SKM-1 treated with dmso at 0.1 percent for 144 hours (cell line): ENCODE measurements around the gene SELENOT.

Experiments
- DNase-seq: peaks from one replicate; lab custom pipeline; 2025; ENCODE audit not compliant: unreplicated experiment; lab: John Stamatoyannopoulos, UW

SELENOT gene

DNA sequence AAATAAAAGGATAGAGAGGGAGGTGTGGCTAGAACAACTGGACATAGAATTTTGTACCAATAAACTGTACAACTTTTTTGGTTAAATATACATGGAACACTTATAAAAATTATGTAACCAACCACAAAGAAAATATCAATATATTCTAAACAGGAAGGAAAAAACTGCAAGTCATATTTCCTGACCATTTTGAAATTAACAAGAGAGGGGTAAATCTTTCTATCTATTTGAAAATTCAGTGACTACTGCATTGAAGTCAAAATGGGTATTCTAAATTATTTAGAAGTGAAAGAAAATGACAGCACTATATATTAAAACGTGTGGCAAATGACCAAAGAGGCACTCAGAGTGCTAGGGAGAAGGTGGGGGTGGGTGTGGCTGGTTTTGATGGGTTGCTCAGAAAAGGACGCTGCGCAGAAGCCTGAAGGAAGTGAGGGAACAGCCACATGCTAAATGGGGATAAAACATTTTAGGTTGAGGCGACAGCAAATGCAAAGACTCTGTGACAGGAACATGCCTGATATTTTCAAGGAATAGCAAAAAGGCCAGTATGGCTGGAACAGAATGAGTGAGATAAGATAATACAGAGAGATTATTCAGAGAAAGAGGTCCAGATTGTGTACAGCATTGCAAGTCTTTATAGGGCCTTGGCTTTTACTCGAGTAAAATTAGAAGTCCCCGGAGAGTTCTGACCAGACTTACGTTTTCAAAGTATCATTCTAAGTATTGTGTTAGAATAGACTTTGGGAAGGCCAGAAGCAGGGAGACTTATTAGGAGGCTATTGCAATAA is 59.5 kb downstream of the SELENOT start:
- no peak for DNase-seq

DNA sequence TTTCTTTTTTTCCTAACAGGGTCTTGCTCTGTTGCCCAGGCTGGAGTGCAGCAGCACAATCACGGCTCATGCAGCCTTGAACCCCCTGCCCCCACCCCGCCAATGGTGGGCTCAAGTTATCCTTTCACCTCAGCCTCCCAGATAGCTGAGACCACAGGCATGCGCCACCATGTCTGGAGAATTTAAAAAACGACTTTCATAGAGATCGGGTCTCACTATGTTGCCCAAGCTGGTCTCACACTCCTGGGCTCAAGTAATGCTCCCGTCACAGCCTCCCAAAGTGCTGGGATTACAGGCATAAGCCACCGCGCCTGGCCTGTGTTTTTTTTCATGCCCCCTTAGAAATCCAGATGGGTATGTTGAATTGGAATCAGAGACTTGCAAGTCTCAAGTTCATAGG is 60.3 kb downstream of the SELENOT start:
- no peak for DNase-seq

DNA sequence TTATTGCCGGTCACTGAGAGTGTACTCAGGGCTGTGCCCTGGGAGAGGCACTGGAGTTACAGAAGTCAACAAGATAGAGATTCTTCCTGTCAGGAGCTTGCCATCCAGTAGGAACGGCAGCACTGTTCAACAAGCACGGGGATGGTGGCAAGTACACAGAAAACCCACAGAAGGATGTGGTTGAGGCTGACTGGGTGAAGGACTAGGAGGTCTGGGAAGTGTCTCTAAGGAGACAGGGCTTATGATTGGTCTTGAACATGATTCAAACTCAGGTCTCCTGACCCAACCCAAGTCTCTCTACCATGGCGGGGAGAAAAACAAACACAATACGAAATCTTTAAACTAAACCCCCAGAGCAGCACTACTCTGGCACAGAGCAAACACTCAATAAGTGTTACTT is 63.0 kb downstream of the SELENOT start:
- DNase-seq, result no peak

DNA sequence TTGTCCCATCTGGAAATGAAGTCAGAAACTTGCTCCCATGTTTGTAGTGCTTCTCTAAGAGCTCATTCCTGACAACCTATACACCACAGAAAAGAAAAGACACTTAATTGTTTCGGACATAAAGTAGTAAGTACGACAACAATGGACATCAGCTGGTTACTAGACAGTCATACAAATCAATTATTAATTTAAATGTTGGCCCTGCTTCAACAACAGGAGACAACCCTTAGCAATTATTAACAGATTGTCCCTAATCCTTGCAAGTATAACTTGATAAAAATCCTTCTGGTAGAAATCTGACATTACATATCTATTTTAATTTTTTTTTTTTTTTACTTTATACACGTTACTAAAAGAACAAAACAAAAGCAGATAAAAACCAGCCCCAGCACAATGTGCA is 70.8 kb downstream of the SELENOT start:
- no peak for DNase-seq

DNA sequence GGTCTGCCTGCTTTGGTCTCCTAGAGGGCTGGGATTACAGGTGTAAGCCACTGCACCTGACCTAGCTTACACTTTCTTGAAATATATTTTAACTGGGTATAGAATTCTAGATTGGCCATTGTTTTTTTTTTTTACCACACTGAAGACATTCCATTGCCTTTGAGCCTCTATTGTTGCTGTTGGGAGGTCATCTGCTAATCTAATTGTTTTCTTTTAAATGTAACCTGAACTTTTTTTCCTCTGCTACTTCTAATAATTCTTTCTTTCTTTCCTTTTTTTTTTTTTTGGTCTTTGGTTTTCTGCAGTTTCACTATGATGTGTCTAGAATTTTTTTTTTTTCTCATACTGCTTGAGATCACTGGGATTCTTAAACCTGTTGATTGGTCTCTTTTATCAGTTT is 72.5 kb downstream of the SELENOT start:
- no peak for DNase-seq
